ENCODE results near the gene CEMIP. TPM values are rescaled to one million over a fixed set of nuclear protein-coding genes. Genes with fewer than 3 reads are reported as not detected.

Gene CEMIP
- polyA plus RNA-seq, 1 of the 3 experiments (the other 2 are of a cell fraction) = 27.8 TPM

- H3K9me3 ChIP-seq = no peaks in the 10 kb centered on the region
- 96% methylated on average over 8 of the region's 8 CpGs for WGBS (ENCODE audit: low lambda C conversion rate)
- H3K9me2 ChIP-seq = no peaks in the 10 kb centered on the region
- H3K36me3 ChIP-seq (replicated peaks in 1 of 2; ENCODE audit: control insufficient read depth in 1 of 2, insufficient read depth in 2 of 2, low read length in 1 of 2) = no peaks in the 10 kb centered on the region
- no peak overlapping the region for H3K4me3 ChIP-seq (ENCODE audit: low read depth in 2 of 2, low read length in 1 of 2)
- no peak overlapping the region for H2AFZ ChIP-seq (ENCODE audit: low read depth)
- ChIA-PET POLR2A (no interaction called here), CTCF (interaction anchor here (2.0 kb wide), 1 partner anchor 41 kb away, joined by 4 read pairs; no protein-coding TSS in a partner anchor)
- H3K4me2 ChIP-seq = no peak overlapping the region
- DNase-seq = no peak
- peaks cover 1% of the 10 kb centered on the region; the same call in 1 of the 2 replicates for H3K79me2 ChIP-seq (ENCODE audit: insufficient read depth)
- no peaks in the 10 kb centered on the region for H4K20me1 ChIP-seq (ENCODE audit: insufficient read depth)
- H3K27ac ChIP-seq (ENCODE audit: low read depth in 2 of 2, low read length in 1 of 2) = no peak overlapping the region
- no peaks in the 10 kb centered on the region for H3K27me3 ChIP-seq (ENCODE audit: insufficient read depth)
- H3K9ac ChIP-seq = no peak overlapping the region
- no peaks in the 10 kb centered on the region for H3F3A ChIP-seq (replicated peaks; ENCODE audit: insufficient read depth)
- H3K4me1 ChIP-seq (ENCODE audit: control insufficient read depth in 1 of 2, insufficient read depth in 2 of 2, low read depth in 1 of 2, low read length in 1 of 2) = peaks cover 0 to 8% of the 10 kb centered on the region in 2 experiments; a peak in 1 of 4 replicates
- TF ChIP-seq REST (IDR thresholded peaks at IDR 0.05; ENCODE audit: low read depth, low read length) (no peak), POLR2AphosphoS5 (IDR thresholded peaks at IDR 0.05; ENCODE audit: low read depth, low read length) (no peak), EZH2phosphoT487 (IDR thresholded peaks at IDR 0.05; ENCODE audit: borderline replicate concordance, low read depth) (no peak), MEF2A (IDR thresholded peaks at IDR 0.05; ENCODE audit: borderline replicate concordance, low read depth) (no peak), NRF1 (IDR thresholded peaks at IDR 0.05; ENCODE audit: low read depth, low read length) (no peak), ZBTB33 (IDR thresholded peaks at IDR 0.05; ENCODE audit: borderline replicate concordance, low read depth) (no peak), USF1 (IDR thresholded peaks at IDR 0.05; ENCODE audit: borderline replicate concordance, low read depth) (no peak), RFX5 (IDR thresholded peaks at IDR 0.05; ENCODE audit: low read length) (no peak), MAX (IDR thresholded peaks at IDR 0.05; ENCODE audit: low read depth) (no peak), RAD21 (IDR thresholded peaks at IDR 0.05; ENCODE audit: low read length) (no peak), ELF1 (IDR thresholded peaks at IDR 0.05) (no peak), GATA2 (CRISPR knock-in tag; IDR thresholded peaks at IDR 0.05) (no peak), FOXJ3 (CRISPR knock-in tag; IDR thresholded peaks at IDR 0.05) (no peak), EP300 (IDR thresholded peaks at IDR 0.05; ENCODE audit: borderline replicate concordance in 1 of 2, low read depth in 1 of 2, low read length in 1 of 2) (no peak), IRF3 (IDR thresholded peaks at IDR 0.05; ENCODE audit: low read depth, low read length) (no peak), RCOR1 (IDR thresholded peaks at IDR 0.05; ENCODE audit: low read length) (no peak), TEAD4 (IDR thresholded peaks at IDR 0.05; ENCODE audit: borderline replicate concordance, insufficient read depth) (no peak), JUND (IDR thresholded peaks at IDR 0.05) (no peak)
Observed at GRCh38 chr15:80735344-80735743, 43.8 kb upstream of the CEMIP start.
